ENCODE data around the gene NT5DC4. TPM values are rescaled to one million over a fixed set of nuclear protein-coding genes. Genes with fewer than 3 reads are reported as not detected.
"Not testable (repeated sequence)": the region's sequence is repeated elsewhere in the genome, so short reads cannot be mapped to it uniquely, and the experiment has no call there.

NT5DC4 gene
- total RNA-seq, 1 donor: not detected

DNA sequence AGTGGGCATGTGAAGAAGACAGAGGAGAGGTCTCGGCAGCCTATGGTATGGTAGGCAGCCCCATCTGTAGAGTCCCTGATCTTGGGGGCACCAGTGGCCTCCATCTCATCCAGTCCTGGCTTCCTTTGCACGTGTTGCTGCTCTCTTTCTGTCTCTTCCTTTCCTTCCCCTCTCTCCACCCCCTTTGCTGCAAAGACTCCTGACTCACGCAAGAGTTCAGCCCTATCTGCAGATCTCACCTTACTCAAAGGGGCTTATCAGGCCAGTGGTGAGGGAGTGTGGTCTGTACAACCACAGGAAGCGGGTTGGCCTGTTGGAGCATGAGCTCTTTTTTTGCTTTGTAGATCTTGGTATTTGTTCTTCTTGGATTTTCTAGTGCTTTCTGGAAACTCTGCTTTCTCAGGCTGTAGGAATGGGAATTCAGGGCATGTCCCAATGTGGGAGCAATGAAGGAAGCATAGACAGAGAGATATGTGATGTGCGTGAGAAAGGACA, 14.6 kb upstream of the NT5DC4 start:
- TF ChIP-seq, protein P1, sequence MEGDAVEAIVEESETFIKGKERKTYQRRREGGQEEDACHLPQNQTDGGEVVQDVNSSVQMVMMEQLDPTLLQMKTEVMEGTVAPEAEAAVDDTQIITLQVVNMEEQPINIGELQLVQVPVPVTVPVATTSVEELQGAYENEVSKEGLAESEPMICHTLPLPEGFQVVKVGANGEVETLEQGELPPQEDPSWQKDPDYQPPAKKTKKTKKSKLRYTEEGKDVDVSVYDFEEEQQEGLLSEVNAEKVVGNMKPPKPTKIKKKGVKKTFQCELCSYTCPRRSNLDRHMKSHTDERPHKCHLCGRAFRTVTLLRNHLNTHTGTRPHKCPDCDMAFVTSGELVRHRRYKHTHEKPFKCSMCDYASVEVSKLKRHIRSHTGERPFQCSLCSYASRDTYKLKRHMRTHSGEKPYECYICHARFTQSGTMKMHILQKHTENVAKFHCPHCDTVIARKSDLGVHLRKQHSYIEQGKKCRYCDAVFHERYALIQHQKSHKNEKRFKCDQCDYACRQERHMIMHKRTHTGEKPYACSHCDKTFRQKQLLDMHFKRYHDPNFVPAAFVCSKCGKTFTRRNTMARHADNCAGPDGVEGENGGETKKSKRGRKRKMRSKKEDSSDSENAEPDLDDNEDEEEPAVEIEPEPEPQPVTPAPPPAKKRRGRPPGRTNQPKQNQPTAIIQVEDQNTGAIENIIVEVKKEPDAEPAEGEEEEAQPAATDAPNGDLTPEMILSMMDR (IDR thresholded peaks at IDR 0.05; ENCODE audit: extremely low read depth, low read depth, low read length): no peak
- no peak overlapping the region for H3K27ac ChIP-seq (ENCODE audit: low read depth, low read length)
- no peaks in the 10 kb centered on the region for H4K20me1 ChIP-seq (ENCODE audit: insufficient read depth, low read length)
- no peaks in the 10 kb centered on the region for H3K27me3 ChIP-seq (ENCODE audit: insufficient read depth, low read length)
- H3K79me2 ChIP-seq (ENCODE audit: insufficient read depth, low read length): no peaks in the 10 kb centered on the region
- no peak overlapping the region for H3K4me2 ChIP-seq (ENCODE audit: insufficient read depth, low read length)
- H2AFZ ChIP-seq (ENCODE audit: low read length): no peak overlapping the region
- no peaks in the 10 kb centered on the region for H3K9me3 ChIP-seq (ENCODE audit: low read depth, low read length)
- H3K4me1 ChIP-seq (ENCODE audit: insufficient read depth, low read length): peaks cover 7% of the 10 kb centered on the region
- DNase-seq (ENCODE audit: insufficient read length, low spot score, missing footprints): peak; percentile 6
- H3K36me3 ChIP-seq (ENCODE audit: insufficient read depth, low read length): no peaks in the 10 kb centered on the region
- H3K4me3 ChIP-seq (ENCODE audit: insufficient read depth, low read length): no peak overlapping the region

DNA sequence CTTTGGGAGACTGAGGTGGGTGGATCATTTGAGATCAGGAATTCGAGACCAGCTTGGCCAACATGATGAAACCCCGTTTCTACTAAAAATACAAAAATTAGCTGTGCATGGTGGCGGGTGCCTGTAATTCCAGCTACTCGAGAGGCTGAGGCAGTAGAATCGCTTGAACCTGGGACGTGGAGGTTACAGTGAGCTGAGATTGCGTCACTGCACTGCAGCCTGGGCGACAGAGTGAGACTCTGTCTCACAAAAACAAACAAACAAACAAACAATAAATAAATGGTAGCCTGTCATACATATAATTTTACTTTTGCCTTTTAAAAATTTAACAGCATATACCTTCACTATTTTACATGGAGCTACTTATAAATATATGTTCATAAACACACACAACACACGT, 13.9 kb upstream of the NT5DC4 start:
- not testable (repeated sequence) for H3K27ac ChIP-seq (ENCODE audit: low read depth, low read length); H3K4me2 ChIP-seq (ENCODE audit: insufficient read depth, low read length); H3K79me2 ChIP-seq (ENCODE audit: insufficient read depth, low read length); H3K4me3 ChIP-seq (ENCODE audit: insufficient read depth, low read length); H3K27me3 ChIP-seq (ENCODE audit: insufficient read depth, low read length); H2AFZ ChIP-seq (ENCODE audit: low read length); DNase-seq (ENCODE audit: insufficient read length, low spot score, missing footprints); H4K20me1 ChIP-seq (ENCODE audit: insufficient read depth, low read length); H3K36me3 ChIP-seq (ENCODE audit: insufficient read depth, low read length); H3K4me1 ChIP-seq (ENCODE audit: insufficient read depth, low read length); H3K9me3 ChIP-seq (ENCODE audit: low read depth, low read length)

DNA sequence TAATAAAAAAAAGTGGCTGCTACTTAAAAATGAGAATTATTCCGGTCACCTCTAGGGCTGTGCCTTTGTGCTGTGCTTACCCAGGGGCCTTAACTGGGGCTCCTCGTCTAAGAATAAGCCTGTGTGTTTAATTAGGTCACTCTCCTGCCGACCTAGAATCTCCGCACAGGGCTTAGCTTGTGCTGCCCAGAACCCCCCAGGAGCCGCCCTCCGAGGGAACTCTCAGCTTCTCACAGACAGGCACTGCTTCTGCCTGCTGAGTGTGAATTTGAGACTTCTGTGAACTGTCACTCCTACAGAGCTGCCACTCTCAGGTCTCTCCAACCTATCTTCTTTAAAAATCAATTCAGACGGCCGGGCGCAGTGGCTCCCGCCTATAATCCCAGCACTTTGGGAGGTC, 11.9 kb upstream of the NT5DC4 start:
- H3K27ac ChIP-seq (ENCODE audit: low read depth, low read length): no peak overlapping the region
- no peaks in the 10 kb centered on the region for H3K9me3 ChIP-seq (ENCODE audit: low read depth, low read length)
- no peaks in the 10 kb centered on the region for H3K36me3 ChIP-seq (ENCODE audit: insufficient read depth, low read length)
- H3K4me3 ChIP-seq (ENCODE audit: insufficient read depth, low read length): no peak overlapping the region
- H4K20me1 ChIP-seq (ENCODE audit: insufficient read depth, low read length): no peaks in the 10 kb centered on the region
- TF ChIP-seq, protein P1 (IDR thresholded peaks at IDR 0.05; ENCODE audit: extremely low read depth, low read depth, low read length): no peak
- H3K4me2 ChIP-seq (ENCODE audit: insufficient read depth, low read length): no peak overlapping the region
- H3K27me3 ChIP-seq (ENCODE audit: insufficient read depth, low read length): no peaks in the 10 kb centered on the region
- no peak for DNase-seq (ENCODE audit: insufficient read length, low spot score, missing footprints)
- H3K4me1 ChIP-seq (ENCODE audit: insufficient read depth, low read length): peaks cover 22% of the 10 kb centered on the region
- no peak overlapping the region for H2AFZ ChIP-seq (ENCODE audit: low read length)
- H3K79me2 ChIP-seq (ENCODE audit: insufficient read depth, low read length): no peaks in the 10 kb centered on the region

DNA sequence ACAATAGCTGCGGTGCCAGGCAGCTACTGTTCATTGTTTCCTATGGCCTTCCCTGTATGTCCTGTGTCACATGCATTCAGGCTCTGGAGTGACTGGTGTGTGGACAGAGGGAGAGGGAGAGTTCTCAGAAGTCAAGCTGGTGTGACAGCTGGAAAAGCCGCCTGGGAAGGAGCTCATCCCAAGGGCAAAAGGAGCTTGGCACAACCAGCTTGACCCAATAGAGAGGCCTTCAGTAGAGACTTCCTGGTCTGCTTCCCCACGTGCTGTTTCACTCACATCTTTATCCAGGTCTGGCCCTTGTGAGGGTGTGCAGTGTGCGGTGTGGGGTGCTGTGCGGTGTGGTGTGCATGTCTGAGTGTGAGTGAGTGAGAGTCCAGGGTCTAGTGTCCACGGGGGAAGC, 11.1 kb upstream of the NT5DC4 start:
- TF ChIP-seq, protein P1 (IDR thresholded peaks at IDR 0.05; ENCODE audit: extremely low read depth, low read depth, low read length): no peak
- Histone ChIP-seq H3K4me1 (ENCODE audit: insufficient read depth, low read length) (peaks cover 22% of the 10 kb centered on the region), H3K36me3 (ENCODE audit: insufficient read depth, low read length) (no peaks in the 10 kb centered on the region), H3K79me2 (ENCODE audit: insufficient read depth, low read length) (no peaks in the 10 kb centered on the region), H2AFZ (ENCODE audit: low read length) (no peak overlapping the region), H4K20me1 (ENCODE audit: insufficient read depth, low read length) (no peaks in the 10 kb centered on the region), H3K4me2 (ENCODE audit: insufficient read depth, low read length) (no peak overlapping the region), H3K4me3 (ENCODE audit: insufficient read depth, low read length) (no peak overlapping the region), H3K9me3 (ENCODE audit: low read depth, low read length) (no peaks in the 10 kb centered on the region), H3K27ac (ENCODE audit: low read depth, low read length) (no peak overlapping the region), H3K27me3 (ENCODE audit: insufficient read depth, low read length) (no peaks in the 10 kb centered on the region)
- DNase-seq (ENCODE audit: insufficient read length, low spot score, missing footprints): no peak

All from osteoblast (primary cell).